Activated naive CD4-positive, alpha-beta T cell treated with anti-CD3 and anti-CD28 coated beads, Interleukin-2, amount 50 U/mL, for 72 hours (primary cell): Measurements from ENCODE around the gene PRKN. TPM values are rescaled to one million over a fixed set of nuclear protein-coding genes. Genes with fewer than 3 reads are reported as not detected.

Source experiments
- ATAC-seq, 2 donors: fragments of 150-1000 bp; cut with Tn5 transposase; 2 replicates each; pipeline ENCODE4 v1.10.0; 2021; ENCODE audit warnings: mild to moderate bottlenecking in 2 of 2, moderate library complexity in 2 of 2
- DNase-seq, 2 donors: peaks; one replicate each; pipeline ENCODE4 v3.0.0; 2021 to 2022; ENCODE audit warnings: low spot score in 2 of 2
- H3K27ac Mint-ChIP-seq, 2 donors: one replicate each; pipeline ENCODE4 v1.8.0; 2022; ENCODE audit warnings: mild to moderate bottlenecking in 2 of 2, mixed read lengths in 2 of 2
- H3K36me3 Mint-ChIP-seq, 2 donors: one replicate each; pipeline ENCODE4 v1.8.0; 2022; ENCODE audit warnings: mixed read lengths in 2 of 2
- H3K9me3 Mint-ChIP-seq, 2 donors: one replicate each; pipeline ENCODE4 v1.8.0; 2022; ENCODE audit warnings: mixed read lengths in 2 of 2
- total RNA-seq, 2 donors: library from RNA; stranded (reverse); gene quantifications; one replicate each; pipeline ENCODE4 v1.2.3, GENCODE V29; 2022

The PRKN gene
- total RNA-seq, 2 donors from 2014 or later, result 0.57 to 4.1 TPM

DNA sequence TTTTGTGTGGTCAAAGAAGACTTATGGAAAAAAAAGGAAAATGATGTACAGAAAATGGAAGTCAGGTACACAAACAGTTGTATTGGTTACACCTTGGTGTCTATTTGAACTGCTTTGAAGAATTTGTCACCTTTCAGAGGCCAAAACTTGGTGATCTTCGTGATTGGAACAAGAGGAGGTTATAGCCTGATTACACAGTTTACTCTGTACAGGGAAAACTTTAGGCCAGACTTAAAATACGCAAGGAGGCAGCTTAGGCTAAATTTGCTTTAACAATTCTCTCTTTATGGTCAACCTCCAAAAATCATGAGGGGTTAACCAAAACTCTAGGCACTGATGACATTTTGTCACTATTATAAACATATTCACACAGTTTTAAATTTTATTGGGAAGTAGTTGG lies 353.7 kb downstream of the PRKN start:
- Mint-ChIP-seq H3K27ac (no peak overlapping the region), H3K36me3 (no peaks in the 10 kb centered on the region), H3K9me3 (no peaks in the 10 kb centered on the region)
- no peak for ATAC-seq
- no peak for DNase-seq

DNA sequence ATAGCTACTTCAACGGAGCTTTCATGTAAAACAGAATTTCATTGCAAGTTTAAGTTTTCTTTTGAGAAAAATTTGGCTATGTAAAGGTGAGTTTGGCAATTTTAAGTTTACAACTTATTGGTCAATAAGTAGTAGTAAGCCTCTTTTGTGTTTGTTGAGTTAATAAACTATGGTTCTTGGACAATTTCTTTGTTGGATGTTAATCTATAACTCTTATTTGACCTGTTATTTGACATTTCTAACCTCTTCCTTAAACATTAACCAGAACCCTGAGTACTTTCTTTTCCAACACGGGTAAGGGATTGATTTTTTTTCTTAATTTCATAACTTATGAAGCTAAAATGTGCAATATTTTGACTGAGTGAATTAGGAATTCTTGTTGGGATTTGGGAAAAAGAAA lies 354.4 kb downstream of the PRKN start:
- Mint-ChIP-seq H3K9me3 (no peaks in the 10 kb centered on the region), H3K27ac (no peak overlapping the region), H3K36me3 (no peaks in the 10 kb centered on the region)
- ATAC-seq, result no peak
- DNase-seq, result no peak

DNA sequence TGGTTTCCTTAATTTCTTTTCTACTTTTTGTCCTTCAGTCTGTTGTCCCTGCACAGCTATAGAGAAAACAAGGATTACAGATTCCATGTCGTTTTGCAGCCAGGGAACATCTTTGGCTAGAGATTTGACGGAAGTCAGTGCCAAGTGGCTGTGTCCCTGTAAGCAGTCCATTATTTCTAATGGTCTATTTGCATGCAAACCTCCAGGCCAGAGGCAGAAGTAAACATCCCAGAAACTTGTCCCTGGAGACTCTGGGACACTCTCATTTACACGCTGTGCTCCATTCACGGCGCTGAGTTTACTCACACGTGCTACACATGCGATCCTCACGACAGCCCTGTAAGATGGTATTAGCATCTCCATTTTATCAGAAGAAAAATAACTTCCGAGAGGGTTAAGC lies 355.5 kb downstream of the PRKN start:
- H3K27ac Mint-ChIP-seq, result no peak overlapping the region
- no peaks in the 10 kb centered on the region for H3K36me3 Mint-ChIP-seq
- DNase-seq (no peak), ATAC-seq (no peak)
- no peaks in the 10 kb centered on the region for H3K9me3 Mint-ChIP-seq

DNA sequence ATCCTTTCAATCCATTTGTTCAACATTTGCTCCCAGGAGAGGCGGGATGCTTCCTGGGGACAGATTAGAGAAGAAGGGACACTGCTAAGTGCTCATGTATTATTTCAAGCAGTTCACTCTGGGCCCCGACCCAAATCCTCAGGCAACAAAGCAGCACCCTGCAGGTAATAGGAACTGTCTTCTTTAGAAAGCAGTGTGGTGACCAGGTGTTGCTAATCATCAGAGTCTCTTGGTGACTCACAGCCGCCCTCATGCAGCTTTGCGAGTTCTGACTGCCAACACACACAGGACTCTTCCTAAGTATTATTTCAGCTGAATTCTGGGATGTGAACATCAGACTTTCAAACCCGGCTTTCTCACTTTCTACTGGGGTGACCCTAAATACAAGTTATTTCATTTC lies 356.4 kb downstream of the PRKN start:
- ATAC-seq, result no peak

DNA sequence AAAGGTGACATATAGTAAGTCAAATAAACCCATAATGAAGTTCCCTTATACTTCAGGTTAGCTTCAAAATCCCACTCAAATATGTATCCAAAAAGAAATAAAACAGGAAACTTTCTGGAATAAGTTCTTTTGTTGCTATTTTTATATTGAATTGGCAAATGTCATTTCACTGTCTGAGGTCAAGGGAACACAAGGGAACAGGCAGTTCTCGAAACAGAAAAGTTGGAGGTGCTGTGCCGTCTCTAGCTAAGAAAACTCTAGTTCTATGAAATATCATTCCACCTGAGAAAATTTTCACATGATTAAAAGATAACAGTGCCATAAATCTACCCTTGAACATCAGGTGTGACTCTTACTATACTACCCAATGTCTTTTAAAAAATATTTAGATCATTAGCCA lies 358.5 kb downstream of the PRKN start:
- Mint-ChIP-seq H3K36me3 (no peaks in the 10 kb centered on the region), H3K9me3 (no peaks in the 10 kb centered on the region), H3K27ac (no peak overlapping the region)
- DNase-seq (no peak), ATAC-seq (no peak)

More for the DNA sequence above, 356.4 kb downstream of the PRKN start:
- H3K36me3 Mint-ChIP-seq, result no peaks in the 10 kb centered on the region
- no peak overlapping the region for H3K27ac Mint-ChIP-seq
- DNase-seq, result no peak
- no peaks in the 10 kb centered on the region for H3K9me3 Mint-ChIP-seq

DNA sequence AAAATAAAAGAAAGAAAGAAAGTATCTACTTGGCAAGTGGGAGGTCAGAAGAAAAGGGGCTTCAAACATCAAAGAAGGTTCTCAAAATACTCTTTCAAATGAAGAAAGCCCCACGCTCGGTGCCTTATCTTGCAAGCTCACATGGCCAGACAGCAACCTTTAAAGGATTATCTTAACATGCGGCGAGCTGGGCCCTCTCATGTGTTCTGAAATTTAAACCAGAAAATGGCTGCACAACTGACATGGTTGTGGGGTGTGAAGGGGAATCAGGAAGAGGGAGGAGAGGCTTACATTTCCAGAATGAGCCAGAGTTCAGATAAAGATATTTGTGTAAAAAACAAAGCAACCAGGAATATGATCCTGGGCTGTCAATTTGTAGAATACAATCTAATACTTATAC lies 363.1 kb downstream of the PRKN start:
- Mint-ChIP-seq H3K9me3 (no peaks in the 10 kb centered on the region), H3K36me3 (no peaks in the 10 kb centered on the region), H3K27ac (no peak overlapping the region)
- ATAC-seq (no peak), DNase-seq (no peak)

DNA sequence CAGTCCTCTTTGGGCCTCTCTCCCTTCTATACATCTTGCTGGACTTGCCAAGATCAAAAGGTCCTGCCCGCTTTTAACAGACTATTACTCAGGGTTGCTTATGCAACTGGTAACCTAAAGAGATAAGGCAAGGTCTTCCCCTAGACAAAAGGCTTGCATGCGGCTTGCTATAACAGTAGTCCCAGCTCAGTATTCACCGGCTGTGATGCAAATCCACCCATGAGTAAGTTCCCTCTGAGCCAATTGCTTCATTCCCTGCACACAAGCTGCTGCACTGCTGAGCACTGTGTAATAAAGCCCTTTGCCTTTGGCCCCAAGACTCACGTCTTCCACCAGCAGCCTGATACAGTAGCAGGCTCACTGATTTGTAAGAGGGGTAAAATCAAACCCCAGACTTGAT lies 363.8 kb downstream of the PRKN start:
- no peaks in the 10 kb centered on the region for H3K9me3 Mint-ChIP-seq
- ATAC-seq, result no peak
- no peak for DNase-seq
- H3K36me3 Mint-ChIP-seq, result no peaks in the 10 kb centered on the region
- H3K27ac Mint-ChIP-seq, result no peak overlapping the region

DNA sequence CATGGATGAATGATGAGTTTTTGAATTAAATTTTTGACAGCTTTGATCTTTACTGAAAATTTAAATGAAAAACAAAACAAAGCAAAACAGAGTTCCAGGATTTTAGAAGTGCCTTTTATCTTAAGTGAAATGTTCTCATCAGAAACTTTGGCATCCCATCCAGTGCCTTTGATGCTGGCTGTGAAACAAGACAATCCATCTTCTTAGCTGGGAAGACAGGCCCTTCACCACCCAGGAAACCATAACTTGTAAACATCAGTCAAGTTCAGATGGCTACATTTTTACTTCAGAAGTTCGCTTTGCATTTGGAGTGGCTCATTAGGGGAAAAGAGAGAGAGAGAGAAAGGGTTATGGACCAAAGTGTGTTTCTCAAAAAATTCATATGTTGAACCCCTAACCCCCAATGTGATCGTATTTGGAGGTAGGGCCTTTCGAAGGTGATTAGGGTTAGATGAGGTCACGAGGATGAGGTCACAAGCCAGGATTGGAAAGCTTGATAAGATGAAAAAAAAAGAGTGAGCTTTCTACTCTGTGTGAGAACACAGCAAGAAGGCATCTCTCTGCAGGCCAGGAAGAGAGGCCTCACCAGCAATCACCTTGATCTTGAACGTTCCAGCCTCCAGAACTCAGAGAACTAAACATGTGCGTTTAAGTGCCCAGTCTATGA lies 366.5 kb downstream of the PRKN start:
- Mint-ChIP-seq H3K9me3 (no peaks in the 10 kb centered on the region), H3K27ac (no peak overlapping the region), H3K36me3 (no peaks in the 10 kb centered on the region)
- no peak for ATAC-seq
- DNase-seq, result no peak

DNA sequence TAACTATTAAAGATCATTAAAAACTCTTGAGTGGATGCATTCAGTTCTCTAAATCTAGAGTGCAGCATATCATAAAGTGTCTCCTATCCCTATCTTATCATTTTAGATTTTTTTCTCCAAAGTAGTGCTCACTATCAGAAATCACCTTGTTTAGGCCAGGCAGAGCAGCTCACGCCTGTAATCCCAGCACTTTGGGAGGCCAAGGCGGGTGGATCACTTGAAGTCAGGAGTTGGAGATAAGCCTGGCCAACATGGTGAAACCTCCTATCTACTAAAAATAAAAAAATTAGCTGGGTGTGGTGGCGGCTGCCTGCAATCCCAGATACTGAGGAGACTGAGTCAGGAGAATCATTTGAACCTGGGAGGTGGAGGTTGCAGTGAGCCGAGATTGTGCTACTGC lies 368.9 kb downstream of the PRKN start:
- Mint-ChIP-seq H3K36me3 (no peaks in the 10 kb centered on the region), H3K9me3 (no peaks in the 10 kb centered on the region), H3K27ac (no peak overlapping the region)
- DNase-seq (no peak), ATAC-seq (no peak)

DNA sequence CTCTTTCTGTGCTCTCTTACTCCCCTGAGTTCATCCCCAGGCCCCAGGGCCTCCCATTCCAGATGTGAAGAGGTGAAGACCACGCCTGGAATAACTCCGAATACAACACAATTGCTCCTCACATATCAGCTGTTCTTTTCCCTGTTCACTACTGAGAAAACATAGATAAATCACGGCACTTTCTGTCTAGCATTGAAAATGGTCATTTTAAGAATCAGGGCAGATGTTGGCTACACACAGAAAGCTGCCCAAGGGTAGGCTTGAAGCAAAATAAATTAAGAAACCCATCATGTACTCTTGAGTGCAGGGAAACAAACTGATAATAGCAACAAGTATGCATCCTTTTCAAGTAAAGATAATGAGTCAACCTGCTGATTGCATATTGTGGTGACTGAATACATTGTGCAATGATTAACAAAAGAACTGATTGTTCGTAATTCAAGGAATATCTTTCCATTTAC lies 382.5 kb downstream of the PRKN start:
- H3K27ac Mint-ChIP-seq, result no peak overlapping the region
- H3K36me3 Mint-ChIP-seq, result no peaks in the 10 kb centered on the region
- DNase-seq (no peak), ATAC-seq (no peak)
- H3K9me3 Mint-ChIP-seq, result peaks cover 3 to 7% of the 10 kb centered on the region in 2 donors

DNA sequence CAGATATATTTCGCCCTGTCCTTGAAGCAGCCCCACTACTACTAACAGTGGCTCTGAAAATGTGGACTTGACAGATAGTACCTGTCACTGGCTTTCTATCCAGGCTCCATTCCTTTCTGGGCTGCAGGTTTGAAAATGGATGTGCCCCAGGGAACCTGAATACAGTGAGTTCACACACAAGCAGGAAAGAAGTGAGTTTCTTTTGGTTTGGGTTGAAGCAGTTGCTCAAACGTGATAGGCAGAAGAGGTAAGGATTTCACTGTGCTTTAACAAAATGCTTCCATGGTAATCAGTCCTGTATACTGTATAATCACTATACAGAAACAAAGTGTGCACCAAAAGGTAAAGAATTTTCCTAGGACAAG lies 382.9 kb downstream of the PRKN start:
- H3K9me3 Mint-ChIP-seq, result peaks cover 3 to 7% of the 10 kb centered on the region in 2 donors
- DNase-seq, result no peak
- ATAC-seq, result no peak
- H3K27ac Mint-ChIP-seq, result no peak overlapping the region
- H3K36me3 Mint-ChIP-seq, result no peaks in the 10 kb centered on the region

DNA sequence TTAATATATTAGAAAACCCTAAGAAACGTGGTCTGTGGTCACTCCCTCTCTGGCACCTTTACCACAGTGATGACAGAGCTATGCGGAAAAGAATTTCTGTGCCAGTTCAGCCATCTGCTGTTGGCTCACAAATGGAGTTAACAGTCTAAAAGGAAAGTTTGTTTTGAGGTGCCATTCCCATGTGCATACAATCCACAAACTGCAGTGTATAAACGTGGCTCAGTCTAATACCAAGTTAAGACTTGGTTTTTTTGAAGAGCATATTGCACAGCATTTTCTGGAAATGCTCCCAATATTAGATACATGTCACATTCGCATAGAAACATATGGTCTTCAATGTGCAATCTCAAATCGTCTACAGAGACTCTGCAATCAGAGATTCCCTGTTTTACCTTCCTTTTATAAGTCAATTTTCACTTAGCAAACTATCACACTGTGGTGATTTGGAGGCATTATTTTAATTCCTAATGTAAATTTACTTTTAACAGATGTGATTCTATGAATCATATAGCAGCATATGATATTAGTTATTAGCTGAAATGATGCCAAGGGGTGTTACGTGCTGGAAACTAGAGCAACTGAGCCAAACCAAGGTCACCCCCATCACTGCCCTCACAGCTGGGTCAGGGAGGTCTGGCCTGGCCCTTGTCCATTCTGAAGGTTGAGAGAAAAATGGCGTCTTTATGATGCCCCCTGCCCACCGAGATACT lies 383.5 kb downstream of the PRKN start:
- H3K27ac Mint-ChIP-seq, result no peak overlapping the region
- DNase-seq, result no peak
- no peaks in the 10 kb centered on the region for H3K36me3 Mint-ChIP-seq
- no peak for ATAC-seq
- peaks cover 3 to 7% of the 10 kb centered on the region in 2 donors for H3K9me3 Mint-ChIP-seq

DNA sequence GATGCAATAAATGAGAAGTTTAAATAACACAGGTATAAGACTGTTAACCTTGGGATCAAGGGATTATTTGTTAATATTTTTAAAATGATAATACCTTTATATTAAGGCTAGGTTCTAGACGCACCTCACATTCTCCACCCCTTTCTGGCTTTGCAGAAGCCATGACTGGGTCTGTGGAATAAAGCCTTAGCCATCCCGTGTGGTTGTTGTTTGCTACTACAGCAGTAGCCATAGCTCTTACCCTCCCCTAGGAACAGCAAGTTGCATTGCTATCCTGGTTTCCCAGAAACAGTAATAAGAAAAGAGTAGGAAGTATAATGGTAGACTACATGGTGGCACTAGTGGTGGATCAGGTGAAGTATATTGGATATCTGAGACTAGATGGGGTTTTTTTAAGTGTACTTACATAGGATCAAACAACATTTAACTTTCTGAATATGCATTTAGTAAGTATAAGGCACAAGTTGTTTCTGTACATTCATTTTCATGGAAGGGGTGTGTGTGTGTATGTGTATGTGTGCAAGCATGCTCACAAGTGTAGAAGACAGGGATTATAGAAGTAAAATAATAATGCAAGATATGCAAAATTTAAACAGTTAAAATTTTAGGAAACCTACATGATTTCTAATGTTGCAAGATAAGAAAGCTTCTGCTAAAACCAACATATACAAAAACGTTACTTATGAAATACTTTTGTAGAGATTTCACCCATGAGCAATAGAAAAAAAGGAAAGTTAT lies 384.2 kb downstream of the PRKN start:
- Mint-ChIP-seq H3K27ac (no peak overlapping the region), H3K36me3 (no peaks in the 10 kb centered on the region), H3K9me3 (peaks cover 0 to 7% of the 10 kb centered on the region in 2 donors)
- ATAC-seq (no peak), DNase-seq (no peak)

DNA sequence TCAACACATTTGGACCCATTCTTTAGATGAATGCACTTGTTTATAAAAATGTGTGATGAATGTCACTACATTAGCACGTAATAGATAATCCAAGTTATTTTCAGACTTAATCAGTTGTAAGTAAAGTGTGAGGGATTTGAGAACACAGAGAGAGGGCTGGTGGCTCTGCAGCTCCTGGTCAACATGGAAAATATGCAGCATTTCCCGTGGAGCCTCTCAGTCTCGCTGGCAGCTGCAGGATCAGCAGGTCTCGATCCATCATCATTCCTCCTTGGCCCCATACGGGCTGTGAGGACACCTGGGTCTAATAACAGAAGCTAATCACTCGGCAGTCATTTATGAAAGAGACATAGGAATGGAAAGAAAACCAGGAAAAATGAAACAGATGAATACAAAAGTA lies 390.2 kb downstream of the PRKN start:
- no peak overlapping the region for H3K27ac Mint-ChIP-seq
- DNase-seq (no peak), ATAC-seq (no peak)
- H3K9me3 Mint-ChIP-seq, result peaks cover 4 to 7% of the 10 kb centered on the region in 2 donors
- peaks cover 0 to 4% of the 10 kb centered on the region in 2 donors for H3K36me3 Mint-ChIP-seq

DNA sequence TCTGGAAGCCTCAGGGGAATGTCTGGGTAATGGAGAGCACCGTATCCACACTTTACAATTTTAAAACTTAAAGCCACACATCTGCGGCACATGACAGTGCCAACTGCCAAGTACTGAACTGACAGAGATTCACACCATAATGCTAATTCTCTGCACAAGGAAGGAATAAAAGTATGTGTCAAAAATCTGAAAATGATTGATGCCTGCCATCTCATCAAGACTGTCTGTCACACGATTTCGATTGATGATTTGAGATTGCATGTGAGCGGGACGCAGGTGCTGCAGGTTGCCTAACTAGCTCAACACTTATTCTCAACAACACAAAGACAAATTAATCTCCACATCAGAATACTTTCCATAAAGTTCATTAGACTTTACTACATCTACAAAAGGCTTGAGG lies 391.2 kb downstream of the PRKN start:
- H3K27ac Mint-ChIP-seq, result no peak overlapping the region
- ATAC-seq (no peak), DNase-seq (no peak)
- H3K9me3 Mint-ChIP-seq, result peaks cover 4 to 7% of the 10 kb centered on the region in 2 donors
- H3K36me3 Mint-ChIP-seq, result peaks cover 0 to 4% of the 10 kb centered on the region in 2 donors

DNA sequence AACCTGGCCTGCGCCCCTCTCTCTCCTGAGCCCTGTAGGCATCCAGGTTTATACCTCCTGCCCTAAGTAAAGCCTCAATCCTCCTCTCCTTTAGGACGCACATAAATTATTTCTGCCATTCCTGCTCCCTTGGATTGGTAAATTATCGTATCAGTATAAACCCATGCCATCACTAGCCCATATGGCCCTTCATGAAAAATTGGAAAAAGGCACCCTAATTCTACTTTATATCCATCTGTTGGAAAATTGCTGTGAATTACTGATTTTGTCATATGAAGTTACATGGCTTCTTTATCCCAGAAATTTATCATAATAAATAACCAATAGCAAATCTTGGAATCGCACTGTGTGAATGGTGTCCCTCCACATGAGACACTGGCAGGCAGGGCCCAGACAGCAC lies 395.2 kb downstream of the PRKN start:
- Mint-ChIP-seq H3K27ac (no peak overlapping the region), H3K9me3 (peaks cover 0 to 15% of the 10 kb centered on the region in 2 donors), H3K36me3 (peaks cover 0 to 7% of the 10 kb centered on the region in 2 donors)
- no peak for DNase-seq
- ATAC-seq, result no peak

DNA sequence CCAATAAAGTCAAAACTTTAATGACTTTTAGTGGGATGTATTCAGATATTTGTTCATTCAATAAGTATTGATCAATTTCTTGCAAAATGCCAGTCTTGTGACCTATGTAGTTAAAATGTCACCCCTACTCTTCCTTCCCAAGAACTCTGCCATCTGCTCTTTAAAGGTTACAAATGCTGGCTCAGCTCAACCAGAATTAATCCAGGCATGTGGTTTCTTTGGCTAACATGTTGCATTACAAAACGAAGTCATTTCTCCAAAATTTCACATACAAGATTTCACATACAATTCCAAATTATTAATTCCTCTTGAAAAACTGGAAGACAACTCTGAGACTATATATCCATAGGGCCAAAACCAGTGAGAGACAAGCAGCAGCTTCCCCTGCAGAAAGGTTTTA lies 395.7 kb downstream of the PRKN start:
- H3K27ac Mint-ChIP-seq, result no peak overlapping the region
- no peak for ATAC-seq

More for the DNA sequence above, 395.7 kb downstream of the PRKN start:
- DNase-seq, result no peak
- H3K36me3 Mint-ChIP-seq, result peaks cover 0 to 6% of the 10 kb centered on the region in 2 donors
- H3K9me3 Mint-ChIP-seq, result peaks cover 0 to 15% of the 10 kb centered on the region in 2 donors
